Glutamatergic neuron (in vitro differentiated cells): ENCODE data around the gene DGKI. TPM values are rescaled to one million over a fixed set of nuclear protein-coding genes. Genes with fewer than 3 reads are reported as not detected.

Experiments
- DNase-seq: peaks from one replicate; pipeline ENCODE4 v3.0.0; 2022
- H3K27ac Mint-ChIP-seq: one replicate; pipeline ENCODE4 v1.8.0; 2020; ENCODE audit warnings: mild to moderate bottlenecking, mixed read lengths, inconsistent platforms; ENCODE audit not compliant: unreplicated experiment
- H3K27me3 Mint-ChIP-seq: one replicate; pipeline ENCODE4 v1.8.0; 2020; ENCODE audit warnings: mild to moderate bottlenecking, moderate library complexity, mixed read lengths, inconsistent platforms; ENCODE audit not compliant: unreplicated experiment
- H3K36me3 Mint-ChIP-seq: one replicate; pipeline ENCODE4 v1.8.0; 2020; ENCODE audit warnings: mild to moderate bottlenecking, mixed read lengths, inconsistent platforms; ENCODE audit not compliant: unreplicated experiment
- H3K4me1 Mint-ChIP-seq: one replicate; pipeline ENCODE4 v1.8.0; 2020; ENCODE audit warnings: mild to moderate bottlenecking, low read depth, mixed read lengths, inconsistent platforms; ENCODE audit not compliant: unreplicated experiment
- H3K4me3 Mint-ChIP-seq: one replicate; pipeline ENCODE4 v1.8.0; 2020; ENCODE audit warnings: mild to moderate bottlenecking, mixed read lengths, inconsistent platforms; ENCODE audit not compliant: unreplicated experiment
- H3K9me3 Mint-ChIP-seq: one replicate; pipeline ENCODE4 v1.8.0; 2020; ENCODE audit warnings: mild to moderate bottlenecking, moderate library complexity, mixed read lengths, inconsistent platforms; ENCODE audit not compliant: unreplicated experiment
- total RNA-seq: library from RNA; stranded (reverse); fragmentation: NEBNext Ultra II Directional; extraction: Animal tissue kit (Norgen Biotek cat#: 25700); gene quantifications from one replicate; pipeline ENCODE4 v1.2.1, GENCODE V29; 2021; ENCODE audit not compliant: unreplicated experiment
- TF ChIP-seq, protein P1 (sequence below): fragments of 200-600 bp; sonication (generic); IDR thresholded peaks from one replicate; pipeline ENCODE4 v1.5.0; 2021; ENCODE audit not compliant: partially characterized antibody, unreplicated experiment

Gene DGKI
- total RNA-seq, 1 donor from 2014 or later = 19.4 TPM

DNA sequence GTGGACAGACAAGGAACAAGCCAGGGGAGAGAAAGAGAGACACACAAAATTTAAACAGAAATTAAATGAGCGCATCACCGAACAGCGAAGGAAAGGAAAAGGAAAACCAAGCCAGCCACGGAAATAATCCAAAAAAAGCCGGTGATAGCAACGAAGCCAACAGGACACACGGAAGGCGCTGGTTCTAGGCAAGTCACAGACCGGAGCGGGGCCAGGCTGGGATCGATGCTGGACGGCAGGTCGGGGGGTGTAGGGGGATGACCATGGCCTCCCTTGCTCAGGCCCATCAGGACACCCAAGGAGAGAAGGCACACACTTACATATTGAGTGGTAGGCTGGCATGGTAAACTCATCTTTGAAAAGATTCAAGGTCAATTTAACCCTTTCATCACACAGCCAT is 300.8 kb downstream of the DGKI start:
- Mint-ChIP-seq H3K36me3 (no peaks in the 10 kb centered on the region), H3K27ac (no peak overlapping the region), H3K4me3 (no peak overlapping the region), H3K9me3 (peaks cover 2% of the 10 kb centered on the region), H3K4me1 (no peaks in the 10 kb centered on the region), H3K27me3 (no peaks in the 10 kb centered on the region)
- DNase-seq = no peak
- TF ChIP-seq, protein P1, sequence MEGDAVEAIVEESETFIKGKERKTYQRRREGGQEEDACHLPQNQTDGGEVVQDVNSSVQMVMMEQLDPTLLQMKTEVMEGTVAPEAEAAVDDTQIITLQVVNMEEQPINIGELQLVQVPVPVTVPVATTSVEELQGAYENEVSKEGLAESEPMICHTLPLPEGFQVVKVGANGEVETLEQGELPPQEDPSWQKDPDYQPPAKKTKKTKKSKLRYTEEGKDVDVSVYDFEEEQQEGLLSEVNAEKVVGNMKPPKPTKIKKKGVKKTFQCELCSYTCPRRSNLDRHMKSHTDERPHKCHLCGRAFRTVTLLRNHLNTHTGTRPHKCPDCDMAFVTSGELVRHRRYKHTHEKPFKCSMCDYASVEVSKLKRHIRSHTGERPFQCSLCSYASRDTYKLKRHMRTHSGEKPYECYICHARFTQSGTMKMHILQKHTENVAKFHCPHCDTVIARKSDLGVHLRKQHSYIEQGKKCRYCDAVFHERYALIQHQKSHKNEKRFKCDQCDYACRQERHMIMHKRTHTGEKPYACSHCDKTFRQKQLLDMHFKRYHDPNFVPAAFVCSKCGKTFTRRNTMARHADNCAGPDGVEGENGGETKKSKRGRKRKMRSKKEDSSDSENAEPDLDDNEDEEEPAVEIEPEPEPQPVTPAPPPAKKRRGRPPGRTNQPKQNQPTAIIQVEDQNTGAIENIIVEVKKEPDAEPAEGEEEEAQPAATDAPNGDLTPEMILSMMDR = no peak

DNA sequence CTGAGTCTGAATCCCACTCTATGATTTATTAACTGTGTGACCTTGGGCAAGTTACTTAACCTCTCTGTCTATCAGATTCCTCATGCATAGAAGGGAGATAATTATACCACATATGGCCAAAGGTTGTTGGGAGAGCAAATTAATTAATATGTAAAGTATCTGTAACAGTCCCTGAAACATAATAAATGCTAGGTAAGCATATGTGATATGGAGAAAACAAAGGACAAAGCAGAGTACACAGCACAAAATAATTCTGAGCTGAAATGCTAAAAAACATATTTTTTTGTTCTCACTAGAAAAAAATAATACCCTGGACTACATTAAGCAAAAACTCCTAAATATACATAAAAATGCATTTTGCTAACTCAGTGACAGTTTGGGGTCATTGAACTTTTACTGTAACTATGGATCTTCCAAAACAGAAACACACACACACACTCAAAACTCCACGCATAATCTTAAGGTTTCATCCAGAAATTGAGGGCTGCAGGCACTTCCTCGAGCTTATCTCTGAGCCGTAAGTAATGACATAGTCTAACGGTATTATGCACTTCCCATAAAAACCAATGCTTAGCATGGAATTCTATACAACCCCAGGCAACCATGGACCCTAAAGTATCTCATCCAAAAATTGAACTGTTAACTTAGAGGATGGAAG is 301.6 kb downstream of the DGKI start:
- no peak overlapping the region for H3K4me3 Mint-ChIP-seq
- H3K36me3 Mint-ChIP-seq = no peaks in the 10 kb centered on the region
- TF ChIP-seq, protein P1 = no peak
- H3K27ac Mint-ChIP-seq = no peak overlapping the region
- DNase-seq = no peak
- no peaks in the 10 kb centered on the region for H3K27me3 Mint-ChIP-seq
- H3K4me1 Mint-ChIP-seq = no peaks in the 10 kb centered on the region
- H3K9me3 Mint-ChIP-seq = peaks cover 2% of the 10 kb centered on the region

DNA sequence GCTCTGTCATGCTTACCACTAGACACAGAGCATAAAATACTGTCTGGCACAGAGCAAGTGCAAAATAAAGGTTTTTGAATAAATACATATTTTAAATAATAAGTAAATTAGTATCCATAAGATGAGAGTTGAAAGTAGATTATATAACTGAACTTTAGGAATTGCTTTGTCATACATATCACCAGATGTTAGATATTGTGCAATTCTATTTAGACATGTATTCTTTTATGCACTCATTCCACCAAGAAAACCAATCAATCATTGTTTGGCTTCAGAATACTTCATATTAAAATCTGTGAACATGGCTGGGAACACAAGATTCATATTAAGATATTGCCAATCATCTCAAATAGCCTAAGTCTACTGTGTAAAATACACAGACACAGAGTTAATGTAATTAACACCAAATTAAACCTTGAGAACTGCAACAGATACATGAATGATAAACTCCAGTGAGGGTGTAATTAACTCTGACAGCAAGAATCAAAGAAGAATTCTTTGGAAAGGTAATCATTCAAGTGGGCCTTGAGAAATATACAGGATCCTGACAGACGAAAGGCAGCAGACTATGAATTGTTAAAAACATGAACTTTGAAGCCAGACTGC is 302.2 kb downstream of the DGKI start:
- Mint-ChIP-seq H3K4me3 (no peak overlapping the region), H3K4me1 (no peaks in the 10 kb centered on the region), H3K36me3 (no peaks in the 10 kb centered on the region), H3K9me3 (peaks cover 2% of the 10 kb centered on the region), H3K27ac (no peak overlapping the region), H3K27me3 (no peaks in the 10 kb centered on the region)
- TF ChIP-seq, protein P1 = no peak
- no peak for DNase-seq

DNA sequence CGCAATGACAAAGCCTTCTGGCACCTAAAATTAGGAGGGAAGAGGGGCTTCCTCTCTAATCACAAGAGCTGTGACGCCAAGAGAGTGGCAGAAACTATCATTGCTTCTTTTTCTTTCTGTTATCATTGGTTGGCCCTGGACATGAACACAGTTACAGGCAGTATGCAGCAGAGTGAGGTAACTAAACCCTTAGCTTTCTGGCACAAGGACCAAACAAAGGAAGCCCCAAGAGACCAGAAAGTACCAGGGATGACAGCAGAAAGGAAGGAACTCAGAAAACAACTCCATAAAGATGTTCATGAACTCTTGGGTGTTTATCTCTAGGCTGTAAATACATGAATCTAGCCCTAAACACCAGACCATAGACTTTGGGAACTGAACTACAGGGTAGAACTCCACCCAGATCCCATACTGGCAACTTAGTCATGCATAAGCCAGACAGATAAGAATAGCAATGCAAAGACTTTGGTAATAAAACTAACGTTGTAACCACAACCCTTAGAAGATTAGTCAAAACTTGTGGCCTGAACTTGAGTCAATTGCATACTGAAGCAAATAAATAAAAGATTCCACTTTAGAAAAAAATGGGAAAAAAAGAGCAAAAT is 307.6 kb downstream of the DGKI start:
- Mint-ChIP-seq H3K27ac (no peak overlapping the region), H3K4me3 (no peak overlapping the region), H3K36me3 (no peaks in the 10 kb centered on the region), H3K27me3 (no peaks in the 10 kb centered on the region), H3K9me3 (no peaks in the 10 kb centered on the region), H3K4me1 (peaks cover 2% of the 10 kb centered on the region)
- TF ChIP-seq, protein P1 = no peak
- DNase-seq = no peak

DNA sequence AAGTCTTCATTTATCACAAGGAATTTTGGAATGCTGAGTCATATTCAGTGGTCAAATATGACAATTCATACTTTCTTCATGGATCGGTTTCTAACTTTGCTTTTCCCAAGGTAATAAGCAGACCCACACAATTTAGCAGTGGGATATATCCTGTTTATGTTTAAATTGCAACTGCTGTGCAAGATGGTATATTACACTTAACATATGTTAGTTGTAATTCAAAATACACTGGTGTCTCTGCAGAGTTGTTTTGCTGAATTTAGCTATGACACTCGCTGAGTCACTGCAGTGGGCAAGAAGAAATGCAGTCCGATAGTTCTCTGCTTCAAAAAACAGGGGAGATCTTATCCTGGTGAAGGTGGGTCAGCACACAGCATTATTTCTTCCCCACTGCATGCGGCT is 308.4 kb downstream of the DGKI start:
- TF ChIP-seq, protein P1 = no peak
- peaks cover 2% of the 10 kb centered on the region for H3K4me1 Mint-ChIP-seq
- no peak overlapping the region for H3K27ac Mint-ChIP-seq
- no peaks in the 10 kb centered on the region for H3K36me3 Mint-ChIP-seq
- H3K27me3 Mint-ChIP-seq = no peaks in the 10 kb centered on the region
- H3K9me3 Mint-ChIP-seq = no peaks in the 10 kb centered on the region
- no peak overlapping the region for H3K4me3 Mint-ChIP-seq
- DNase-seq = no peak
